CD1c-positive myeloid dendritic cell (primary cell): Measurements from ENCODE around the gene PARP16.

Source experiments
- DNase-seq: peaks from one replicate; pipeline ENCODE4 v3.0.0-alpha.2; 2016; ENCODE audit errors: extremely low spot score

Gene PARP16

DNA sequence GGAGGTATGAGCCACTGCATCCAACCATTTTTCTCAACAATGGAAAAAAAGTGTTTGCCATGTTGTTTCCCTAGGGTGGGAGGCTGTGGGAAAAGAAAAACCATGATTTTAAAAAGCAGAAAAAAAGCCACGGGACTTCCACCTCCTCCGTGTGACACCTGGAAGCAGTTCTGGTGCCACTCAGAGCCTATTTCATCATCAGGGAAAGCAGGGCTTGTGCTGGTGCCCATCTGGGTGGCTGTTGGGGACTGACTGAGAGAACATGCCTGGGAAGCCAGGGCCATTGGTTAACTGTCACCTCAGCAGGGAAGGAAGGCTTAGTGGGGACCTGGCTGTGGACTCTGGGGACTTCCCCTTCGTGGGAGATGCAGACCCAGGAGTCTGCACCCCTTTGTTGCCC is 25.1 kb upstream of the PARP16 start:
- no peak for DNase-seq

- no peak for DNase-seq
Observed at GRCh38 chr15:65310431-65311137, 23.9 kb upstream of the PARP16 start.

DNA sequence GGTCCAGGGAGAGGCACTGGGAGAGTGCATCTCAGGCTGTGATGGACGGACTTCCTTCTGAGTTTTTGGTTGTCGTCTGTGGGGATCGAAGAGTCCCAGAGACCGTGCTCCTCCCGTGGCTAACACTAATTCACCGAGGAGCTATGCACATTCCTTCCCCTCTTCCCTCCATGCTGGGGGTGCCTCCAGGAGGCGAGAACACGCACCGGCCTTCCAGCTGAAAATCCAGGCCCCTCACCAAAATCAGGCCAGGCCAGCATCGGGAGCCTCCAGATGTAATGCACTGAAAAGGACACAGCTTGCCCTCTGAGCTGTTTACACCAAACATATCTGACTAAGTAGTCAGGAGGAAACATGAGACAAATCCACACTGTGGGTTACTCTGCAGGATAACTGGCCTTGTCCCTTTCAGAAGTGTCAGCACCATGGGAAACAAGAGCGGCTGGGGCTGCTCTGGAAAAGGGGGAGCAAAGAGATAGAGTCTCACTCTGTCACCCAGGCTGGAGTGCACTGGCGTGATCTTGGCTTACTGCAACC is 23.3 kb upstream of the PARP16 start:
- DNase-seq: no peak

GRCh38 chr15:65307978-65308377 is 21.3 kb upstream of the PARP16 start:
- DNase-seq: no peak

DNA sequence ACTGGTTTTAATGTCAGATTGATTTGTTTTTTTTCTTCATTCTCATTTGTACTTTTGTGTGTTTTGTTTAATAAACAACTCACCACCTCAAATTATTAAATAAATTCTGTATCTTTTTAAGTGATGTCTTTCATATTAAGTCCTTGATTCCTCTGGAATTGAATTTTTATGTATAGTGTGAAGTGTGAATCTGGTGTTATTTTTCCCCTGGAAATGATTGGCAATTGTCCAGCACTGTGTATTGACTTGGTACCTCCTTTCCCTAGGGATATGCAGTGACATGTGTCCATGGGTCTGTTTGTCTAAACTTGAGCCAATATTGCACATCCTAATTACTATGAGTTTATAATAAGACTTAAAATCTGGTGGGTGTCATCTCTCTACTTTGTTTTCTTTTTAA is 19.9 kb upstream of the PARP16 start:
- DNase-seq: no peak

- DNase-seq: peak; percentile 6
Observed at GRCh38 chr15:65305776-65306175, 19.1 kb upstream of the PARP16 start.

GRCh38 chr15:65305150-65305758 is 18.6 kb upstream of the PARP16 start:
- no peak for DNase-seq

DNA sequence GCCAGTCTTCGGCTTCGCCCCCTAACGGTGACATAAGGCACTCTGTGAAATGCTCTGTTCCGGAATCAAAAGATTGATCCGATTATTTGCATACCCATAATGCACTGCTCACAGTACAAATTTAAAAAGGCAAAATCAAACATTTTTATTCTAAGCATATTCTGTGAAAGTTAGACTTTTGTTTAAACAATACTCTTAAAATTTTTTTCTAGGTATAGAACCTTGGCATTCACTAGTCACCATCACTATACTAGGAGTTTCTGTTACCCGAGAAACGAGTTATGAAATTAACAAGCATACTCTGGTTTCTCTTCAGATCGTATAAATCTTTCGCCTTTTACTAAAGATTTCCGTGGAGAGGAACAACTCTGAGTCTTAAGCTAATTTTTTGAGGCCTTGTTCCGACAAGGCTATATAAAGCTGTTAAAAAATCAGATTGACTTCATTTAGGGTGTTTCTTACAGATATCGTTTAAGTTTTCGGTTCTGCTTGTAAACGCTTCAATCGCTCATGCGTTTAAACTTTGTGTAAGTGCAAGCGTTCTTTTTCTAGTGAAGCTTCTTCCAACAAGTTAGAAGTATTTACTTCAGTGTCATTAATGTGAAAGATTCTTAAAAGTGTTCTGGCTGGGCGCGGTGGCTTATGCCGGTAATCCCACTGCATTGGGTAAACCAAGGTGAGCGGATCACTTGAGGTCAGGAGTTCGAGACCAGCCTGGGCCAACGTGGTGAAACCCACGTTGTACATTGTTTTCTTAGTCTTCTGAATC is 17.9 kb upstream of the PARP16 start, which contains the start of gene RNU5B-1:
RNU5B-1 (plus strand) TSS at position 297 of the 769 bp plus-strand sequence.
- peak; percentile 95 for DNase-seq

- no peak for DNase-seq
Observed at GRCh38 chr15:65303687-65304380, 17.2 kb upstream of the PARP16 start.

- DNase-seq: no peak
Observed at GRCh38 chr15:65302061-65302460, 15.4 kb upstream of the PARP16 start.

DNA sequence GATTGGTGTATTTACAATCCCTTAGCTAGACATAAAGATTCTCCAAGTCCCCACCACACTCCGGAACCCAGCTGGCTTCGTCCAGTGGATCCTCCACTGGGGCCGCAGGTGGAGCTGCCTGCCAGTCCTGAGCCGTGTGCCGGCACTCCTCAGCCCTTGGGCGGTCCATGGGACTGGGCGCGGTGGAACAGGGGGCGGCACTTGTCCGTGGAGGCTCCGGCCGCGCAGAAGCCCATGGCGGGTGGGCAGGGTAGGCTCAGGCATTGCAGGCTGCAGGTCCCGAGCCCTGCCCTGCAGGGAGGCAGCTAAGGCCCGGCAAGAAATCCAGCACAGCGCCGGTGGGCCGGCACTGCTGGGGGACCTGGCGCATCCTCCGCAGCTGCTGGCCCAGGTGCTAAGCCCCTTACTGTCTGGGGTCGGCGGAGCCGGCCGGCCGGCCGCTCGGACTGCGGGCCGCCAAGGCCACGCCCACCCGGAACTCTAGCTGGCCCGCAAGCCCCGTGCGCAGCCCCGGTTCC is 14.3 kb upstream of the PARP16 start:
- DNase-seq: no peak

- no peak for DNase-seq
Observed at GRCh38 chr15:65298731-65299130, 12.0 kb upstream of the PARP16 start.

DNA sequence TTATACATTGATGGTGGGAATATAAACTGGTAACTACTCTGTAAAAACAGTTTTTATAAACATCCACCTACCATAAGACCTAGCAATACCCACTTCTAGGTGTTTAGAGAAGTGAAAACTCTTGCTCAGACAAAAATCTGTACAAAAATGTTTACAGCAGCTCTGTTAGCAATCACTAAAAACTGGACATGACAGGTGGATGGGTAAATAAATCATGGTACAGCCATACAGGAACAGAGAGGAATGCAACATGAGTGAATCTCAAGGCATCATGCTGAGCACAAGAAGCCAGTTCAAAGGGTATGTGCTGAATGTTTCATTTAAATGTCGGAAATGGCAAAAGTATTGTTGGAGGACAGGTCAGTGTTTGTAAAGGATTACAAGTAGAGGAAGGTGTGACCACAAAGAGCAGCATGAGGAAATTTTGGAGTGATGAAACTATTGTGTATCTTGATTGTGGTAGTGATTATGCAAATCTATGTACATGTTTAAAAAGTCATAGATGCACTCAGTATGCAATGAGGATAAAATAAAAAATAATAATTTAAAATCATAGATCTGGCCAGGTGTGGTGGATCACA is 6.3 kb upstream of the PARP16 start:
- DNase-seq: no peak

DNA sequence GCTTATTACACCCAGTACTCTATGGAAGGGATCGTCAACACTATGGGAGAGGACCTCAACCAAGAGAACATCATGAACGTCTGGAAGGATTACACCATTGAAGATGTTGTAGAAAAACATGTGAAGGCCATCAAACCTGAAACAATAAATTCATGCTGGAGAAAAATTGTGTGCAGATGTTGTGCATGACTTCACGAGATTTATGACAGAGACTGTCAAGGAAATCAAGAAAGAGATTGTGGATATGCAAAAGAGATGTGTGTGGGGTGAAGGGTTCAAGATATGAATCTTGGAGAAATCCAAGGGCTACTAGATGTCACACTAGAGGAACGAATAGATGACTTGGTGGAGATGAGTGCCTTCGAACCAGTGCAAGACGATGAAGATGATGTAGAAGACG is 3.5 kb upstream of the PARP16 start:
- no peak for DNase-seq

DNA sequence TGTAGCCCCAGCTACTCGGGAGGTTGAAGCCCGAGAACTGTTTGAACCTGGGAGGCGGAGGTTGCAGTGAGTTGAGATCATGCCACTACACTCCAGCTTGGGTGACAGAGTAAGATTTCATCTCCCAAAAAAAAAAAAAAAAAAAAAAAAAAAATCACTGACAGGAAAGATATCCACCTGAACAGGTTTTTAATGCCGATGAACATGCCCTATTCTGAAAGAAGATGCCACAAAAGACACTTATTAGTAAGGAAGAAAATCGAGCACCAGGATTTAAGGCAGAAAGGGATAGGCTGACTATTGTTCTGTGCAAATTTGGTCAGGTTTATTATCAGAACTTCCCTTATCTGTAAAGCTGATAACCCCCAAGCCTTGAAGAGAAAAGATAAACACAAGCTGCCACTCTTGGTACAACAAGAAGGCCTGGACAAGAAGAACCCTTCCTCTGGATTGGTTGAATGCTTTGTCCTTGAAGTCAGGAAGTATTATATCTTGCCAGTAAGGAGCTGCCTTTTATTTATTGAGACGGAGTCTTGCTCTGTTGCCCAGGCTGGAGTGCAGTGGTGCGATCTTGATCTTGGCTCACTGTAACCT is 2.7 kb upstream of the PARP16 start:
- no peak for DNase-seq

DNA sequence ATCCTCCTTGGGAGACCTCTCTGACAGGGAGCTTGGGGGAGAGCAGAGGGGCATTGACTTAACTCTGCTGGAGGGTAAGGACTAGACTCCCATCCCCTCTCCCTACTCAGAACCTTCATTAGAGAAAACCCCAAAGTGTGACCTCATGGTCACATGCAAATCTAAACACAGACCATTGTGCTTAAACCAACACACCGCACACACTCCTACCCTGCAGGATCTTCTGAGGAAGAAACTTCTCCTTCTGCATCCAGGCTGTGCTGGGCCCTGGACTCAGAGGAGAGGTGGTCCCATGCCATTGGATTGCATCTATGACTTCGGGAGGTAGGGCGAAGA is 805 bp upstream of the PARP16 start:
- DNase-seq: peak; percentile 41

- DNase-seq: peak; percentile 27
Observed at GRCh38 chr15:65286069-65286703, 497 bp downstream of the PARP16 start.

DNA sequence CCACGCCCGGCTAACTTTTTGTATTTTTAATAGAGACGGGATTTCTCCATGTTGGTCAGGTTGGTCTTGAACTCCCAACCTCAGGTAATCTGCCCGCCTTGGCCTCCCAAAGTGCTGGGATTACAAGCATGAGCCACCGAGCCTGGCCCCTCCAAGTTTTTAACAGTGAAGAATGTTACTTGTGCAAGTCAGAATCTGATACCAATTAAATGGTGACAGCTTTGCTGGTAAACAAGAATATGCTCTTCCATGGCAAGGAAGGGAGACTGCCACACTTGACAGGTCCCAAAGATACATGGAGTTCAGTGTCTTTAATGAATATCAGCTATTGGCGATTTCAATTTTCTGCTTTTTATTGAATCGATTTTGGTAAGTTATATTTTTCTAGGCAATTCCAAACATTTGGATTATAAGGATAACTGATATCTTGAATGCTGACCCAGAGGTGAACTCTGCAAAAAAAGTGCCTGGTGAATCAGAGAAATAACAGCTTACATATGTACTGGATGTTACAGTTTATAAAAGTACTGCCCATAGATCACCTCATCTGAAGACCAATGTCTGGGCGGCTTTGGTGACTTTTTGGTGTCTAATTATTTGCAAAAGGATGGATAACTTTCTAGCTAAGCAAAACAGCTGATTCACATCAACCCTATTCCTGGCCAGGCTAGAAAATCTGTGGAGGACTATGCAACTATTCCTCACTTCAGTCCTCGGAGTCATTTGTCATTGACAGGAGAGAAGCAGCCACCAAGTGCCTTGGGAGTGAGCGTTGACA is 1.2 kb downstream of the PARP16 start:
- no peak for DNase-seq

DNA sequence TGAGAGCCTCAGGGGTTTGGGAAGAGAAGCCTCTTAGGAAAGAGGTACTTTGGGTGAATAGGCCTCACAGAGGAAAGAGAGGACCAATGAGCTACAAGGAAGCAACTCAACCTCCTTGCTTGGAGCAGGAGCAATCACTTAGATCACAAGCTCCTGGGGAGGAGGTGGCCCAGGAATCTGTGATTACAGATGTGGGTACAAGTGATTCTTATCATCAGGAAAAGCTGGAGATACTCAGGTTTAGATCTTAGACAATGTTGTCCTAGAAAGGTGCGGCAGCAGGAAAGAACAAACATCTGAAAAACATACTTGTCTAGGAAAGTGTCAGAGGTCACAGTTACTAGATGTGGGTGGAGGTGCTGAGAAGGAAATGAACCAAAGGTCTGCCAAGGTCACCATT is 8.2 kb downstream of the PARP16 start:
- no peak for DNase-seq

DNA sequence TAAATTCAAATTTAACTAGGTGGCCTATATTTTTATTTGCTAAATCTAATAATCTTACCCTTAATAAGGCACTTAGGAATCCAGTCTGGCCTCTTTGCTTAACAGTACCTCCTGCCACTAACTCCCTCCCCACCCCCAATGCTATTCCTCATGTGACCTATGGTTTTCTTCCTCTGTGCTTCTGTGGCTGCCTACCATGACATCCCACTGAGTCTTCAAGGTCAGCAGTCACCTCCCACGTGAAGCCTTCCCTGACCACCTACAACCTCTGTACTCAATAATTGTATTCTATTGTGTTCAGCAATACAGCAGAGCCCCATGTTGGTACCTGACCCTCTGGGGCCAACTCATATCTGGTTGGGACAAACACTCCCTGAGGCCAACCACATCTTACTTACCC is 9.7 kb downstream of the PARP16 start:
- no peak for DNase-seq
